ENCODE data around the gene ZNF415.

DNA sequence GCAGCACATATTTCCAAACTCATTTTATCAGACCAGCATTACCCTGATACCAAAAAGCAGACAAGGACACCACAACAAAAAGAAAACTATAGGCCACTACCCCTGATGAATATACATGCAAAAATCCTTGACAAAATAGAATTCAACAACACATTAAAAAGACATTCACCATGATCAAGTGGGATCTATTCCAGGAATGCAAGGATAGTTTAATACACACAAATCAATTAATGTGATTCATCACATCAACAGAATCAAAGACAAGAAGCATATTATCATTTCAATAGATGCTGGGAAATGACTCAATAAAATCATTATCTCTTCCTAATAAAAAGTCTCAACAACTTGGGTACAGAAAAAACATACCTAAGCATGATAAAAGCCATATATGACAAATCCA, 14.9 kb upstream of the ZNF415 start:
- TF ChIP-seq, protein P1, sequence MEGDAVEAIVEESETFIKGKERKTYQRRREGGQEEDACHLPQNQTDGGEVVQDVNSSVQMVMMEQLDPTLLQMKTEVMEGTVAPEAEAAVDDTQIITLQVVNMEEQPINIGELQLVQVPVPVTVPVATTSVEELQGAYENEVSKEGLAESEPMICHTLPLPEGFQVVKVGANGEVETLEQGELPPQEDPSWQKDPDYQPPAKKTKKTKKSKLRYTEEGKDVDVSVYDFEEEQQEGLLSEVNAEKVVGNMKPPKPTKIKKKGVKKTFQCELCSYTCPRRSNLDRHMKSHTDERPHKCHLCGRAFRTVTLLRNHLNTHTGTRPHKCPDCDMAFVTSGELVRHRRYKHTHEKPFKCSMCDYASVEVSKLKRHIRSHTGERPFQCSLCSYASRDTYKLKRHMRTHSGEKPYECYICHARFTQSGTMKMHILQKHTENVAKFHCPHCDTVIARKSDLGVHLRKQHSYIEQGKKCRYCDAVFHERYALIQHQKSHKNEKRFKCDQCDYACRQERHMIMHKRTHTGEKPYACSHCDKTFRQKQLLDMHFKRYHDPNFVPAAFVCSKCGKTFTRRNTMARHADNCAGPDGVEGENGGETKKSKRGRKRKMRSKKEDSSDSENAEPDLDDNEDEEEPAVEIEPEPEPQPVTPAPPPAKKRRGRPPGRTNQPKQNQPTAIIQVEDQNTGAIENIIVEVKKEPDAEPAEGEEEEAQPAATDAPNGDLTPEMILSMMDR (IDR thresholded peaks at IDR 0.05; ENCODE audit: insufficient read depth, low read length): no peak
- TF ChIP-seq, protein P2, sequence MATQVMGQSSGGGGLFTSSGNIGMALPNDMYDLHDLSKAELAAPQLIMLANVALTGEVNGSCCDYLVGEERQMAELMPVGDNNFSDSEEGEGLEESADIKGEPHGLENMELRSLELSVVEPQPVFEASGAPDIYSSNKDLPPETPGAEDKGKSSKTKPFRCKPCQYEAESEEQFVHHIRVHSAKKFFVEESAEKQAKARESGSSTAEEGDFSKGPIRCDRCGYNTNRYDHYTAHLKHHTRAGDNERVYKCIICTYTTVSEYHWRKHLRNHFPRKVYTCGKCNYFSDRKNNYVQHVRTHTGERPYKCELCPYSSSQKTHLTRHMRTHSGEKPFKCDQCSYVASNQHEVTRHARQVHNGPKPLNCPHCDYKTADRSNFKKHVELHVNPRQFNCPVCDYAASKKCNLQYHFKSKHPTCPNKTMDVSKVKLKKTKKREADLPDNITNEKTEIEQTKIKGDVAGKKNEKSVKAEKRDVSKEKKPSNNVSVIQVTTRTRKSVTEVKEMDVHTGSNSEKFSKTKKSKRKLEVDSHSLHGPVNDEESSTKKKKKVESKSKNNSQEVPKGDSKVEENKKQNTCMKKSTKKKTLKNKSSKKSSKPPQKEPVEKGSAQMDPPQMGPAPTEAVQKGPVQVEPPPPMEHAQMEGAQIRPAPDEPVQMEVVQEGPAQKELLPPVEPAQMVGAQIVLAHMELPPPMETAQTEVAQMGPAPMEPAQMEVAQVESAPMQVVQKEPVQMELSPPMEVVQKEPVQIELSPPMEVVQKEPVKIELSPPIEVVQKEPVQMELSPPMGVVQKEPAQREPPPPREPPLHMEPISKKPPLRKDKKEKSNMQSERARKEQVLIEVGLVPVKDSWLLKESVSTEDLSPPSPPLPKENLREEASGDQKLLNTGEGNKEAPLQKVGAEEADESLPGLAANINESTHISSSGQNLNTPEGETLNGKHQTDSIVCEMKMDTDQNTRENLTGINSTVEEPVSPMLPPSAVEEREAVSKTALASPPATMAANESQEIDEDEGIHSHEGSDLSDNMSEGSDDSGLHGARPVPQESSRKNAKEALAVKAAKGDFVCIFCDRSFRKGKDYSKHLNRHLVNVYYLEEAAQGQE (IDR thresholded peaks at IDR 0.05; ENCODE audit: insufficient replicate concordance, low read depth): no peak
